Tibial nerve (tissue), 4 donors: ENCODE data around the gene MICALL2. TPM values are rescaled to one million over a fixed set of nuclear protein-coding genes. Genes with fewer than 3 reads are reported as not detected.

Experiments used
- DNase-seq, 2 donors: peaks; one replicate each; pipeline ENCODE4 v3.0.0-alpha.2; 2019; ENCODE audit warnings: low spot score in 2 of 2
- H3K27ac ChIP-seq, 4 donors: fragments of 200-600 bp; sonication (generic) in 3 of 4; one replicate each; pipeline ENCODE4 v1.5.1; 2017 to 2019; ENCODE audit warnings: mild to moderate bottlenecking in 1 of 4
- H3K27me3 ChIP-seq, 2 donors: fragments of 200-600 bp; sonication (generic) in 1 of 2; one replicate each; pipeline versions ENCODE4 v1.5.1 to v1.6.0; 2017 to 2019
- H3K36me3 ChIP-seq, 3 donors: fragments of 200-600 bp; sonication (generic); one replicate each; pipeline ENCODE4 v1.5.1; 2018 to 2019
- H3K4me1 ChIP-seq, 4 donors: fragments of 200-600 bp; sonication (generic) in 3 of 4; one replicate each; pipeline ENCODE4 v1.5.1; 2017 to 2019
- H3K4me3 ChIP-seq, 4 donors: fragments of 200-600 bp; sonication (generic) in 3 of 4; one replicate each; pipeline ENCODE4 v1.5.1; 2017 to 2019; ENCODE audit warnings: mild to moderate bottlenecking in 1 of 4, moderate library complexity in 1 of 4
- H3K9me3 ChIP-seq, 4 donors: fragments of 200-600 bp; sonication (generic) in 3 of 4; one replicate each; pipeline ENCODE4 v1.5.1; 2017 to 2019
- CTCF ChIP-seq, 5 experiments: fragments of 200-600 bp in 3 of 5; fragments of 450-650 bp in 2 of 5; sonication (generic) in 3 of 5; IDR thresholded peaks; one replicate each; pipeline ENCODE4 v1.5.1; 2016 to 2019; ENCODE audit warnings: antibody characterized with exemption in 5 of 5, mild to moderate bottlenecking in 3 of 5, moderate library complexity in 2 of 5
- EP300 ChIP-seq, 2 donors: sonication (generic); formaldehyde crosslinking; IDR thresholded peaks; one replicate each; pipeline ENCODE4 v1.6.1; 2017; ENCODE audit warnings: antibody characterized with exemption in 2 of 2, mild to moderate bottlenecking in 1 of 2
- POLR2A ChIP-seq, 2 donors: fragments of 450-650 bp; IDR thresholded peaks; one replicate each; pipeline ENCODE4 v1.6.1; 2017; ENCODE audit warnings: antibody characterized with exemption in 2 of 2, mild to moderate bottlenecking in 2 of 2, moderate library complexity in 2 of 2
- WGBS, 2 donors: methylation state at CpG; one replicate each; pipeline ENCODE4 v1.1.5; 2018; 5-methylcytosine and 5-hydroxymethylcytosine counted together
- total RNA-seq, 4 donors: library from RNA; depleted of rRNA; stranded (reverse); fragments of >200 nt; gene quantifications; one replicate each; pipeline ENCODE4 v1.1.0, GENCODE V29; 2016

MICALL2 gene
- total RNA-seq, 4 donors from 2014 or later: 67.6 to 153 (median 104) TPM

- Histone ChIP-seq H3K9me3 (no peaks in the 10 kb centered on the region), H3K27me3 (no peaks in the 10 kb centered on the region), H3K4me1 (no peaks in the 10 kb centered on the region), H3K4me3 (no peak overlapping the region), H3K36me3 (peaks cover 0 to 100% (median 11%) of the 10 kb centered on the region in 3 donors), H3K27ac (no peak overlapping the region)
- no peak for DNase-seq
- WGBS, 2 donors: 88 to 90% methylated on average over 31 to 32 of the region's 34 CpGs
- TF ChIP-seq EP300 (IDR thresholded peaks at IDR 0.05) (no peak), POLR2A (IDR thresholded peaks at IDR 0.05) (no peak), CTCF (IDR thresholded peaks at IDR 0.05) (no peak)
Observed at GRCh38 chr7:1495564-1496242, 36.4 kb upstream of the MICALL2 start.

DNA sequence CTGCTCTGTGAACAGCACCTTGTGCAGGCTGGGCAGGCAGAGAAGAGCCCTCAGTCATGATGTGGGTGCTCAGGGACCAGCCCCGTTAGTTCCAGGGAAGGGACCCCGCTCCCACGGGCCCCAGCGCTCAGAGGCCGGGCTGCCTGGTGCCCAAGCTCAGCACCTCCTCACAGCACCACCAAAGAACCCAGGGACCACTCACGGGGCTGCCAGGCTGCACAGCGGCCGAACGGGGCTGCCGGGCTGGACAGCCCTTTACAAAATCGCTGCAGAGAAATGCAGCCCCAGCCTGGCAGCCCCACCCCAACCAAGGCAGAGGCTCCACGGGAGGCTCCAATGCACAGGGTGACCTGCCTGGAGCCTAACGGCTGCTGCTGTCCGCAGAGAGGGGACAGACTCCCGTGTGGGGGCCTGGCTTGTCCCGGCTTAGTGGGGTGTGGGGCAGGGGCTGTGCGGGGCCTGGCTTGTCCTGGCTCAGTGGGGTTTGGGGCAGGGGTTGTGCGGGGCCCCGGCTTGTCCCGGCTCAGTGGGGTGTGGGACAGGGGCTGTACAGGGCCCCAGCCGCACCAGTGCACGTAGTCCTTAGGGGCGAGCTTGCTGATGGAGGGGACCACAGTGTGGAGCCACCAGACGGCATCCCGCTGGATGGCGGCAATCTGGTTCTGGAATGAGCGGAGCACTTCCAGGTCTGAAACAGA is 35.7 kb upstream of the MICALL2 start:
- 87 to 92% methylated on average over 22 to 25 of the region's 27 CpGs for WGBS, 2 donors
- Histone ChIP-seq H3K4me1 (no peaks in the 10 kb centered on the region), H3K36me3 (peaks cover 0 to 100% (median 7%) of the 10 kb centered on the region in 3 donors)

GRCh38 chr7:1494447-1494846 is 35.2 kb upstream of the MICALL2 start:
- no peak overlapping the region for H3K4me3 ChIP-seq
- no peak for DNase-seq
- H3K4me1 ChIP-seq: no peaks in the 10 kb centered on the region
- 86 to 88% methylated on average over 19 to 25 of the region's 25 CpGs for WGBS, 2 donors
- no peak overlapping the region for H3K27ac ChIP-seq
- no peak for TF ChIP-seq EP300 (IDR thresholded peaks at IDR 0.05)
- no peak for TF ChIP-seq CTCF (IDR thresholded peaks at IDR 0.05)
- H3K9me3 ChIP-seq: no peaks in the 10 kb centered on the region
- peaks cover 0 to 100% (median 7%) of the 10 kb centered on the region in 3 donors for H3K36me3 ChIP-seq
- H3K27me3 ChIP-seq: no peaks in the 10 kb centered on the region

More for the DNA sequence above, 35.7 kb upstream of the MICALL2 start:
- no peak for DNase-seq
- no peak overlapping the region for H3K4me3 ChIP-seq
- no peaks in the 10 kb centered on the region for H3K9me3 ChIP-seq
- H3K27me3 ChIP-seq: no peaks in the 10 kb centered on the region
- no peak for TF ChIP-seq EP300 (IDR thresholded peaks at IDR 0.05)
- TF ChIP-seq POLR2A (IDR thresholded peaks at IDR 0.05): no peak
- no peak for TF ChIP-seq CTCF (IDR thresholded peaks at IDR 0.05)
- no peak overlapping the region for H3K27ac ChIP-seq

GRCh38 chr7:1493571-1493970 is 34.3 kb upstream of the MICALL2 start:
- DNase-seq: no peak
- H3K27ac ChIP-seq: no peak overlapping the region
- no peaks in the 10 kb centered on the region for H3K9me3 ChIP-seq
- no peak for TF ChIP-seq EP300 (IDR thresholded peaks at IDR 0.05)
- no peak for TF ChIP-seq CTCF (IDR thresholded peaks at IDR 0.05)
- no peaks in the 10 kb centered on the region for H3K4me1 ChIP-seq
- no peak overlapping the region for H3K4me3 ChIP-seq
- peaks cover 0 to 100% (median 7%) of the 10 kb centered on the region in 3 donors for H3K36me3 ChIP-seq
- WGBS, 2 donors: 89 to 95% methylated on average over 13 to 22 of the region's 26 CpGs
- H3K27me3 ChIP-seq: no peaks in the 10 kb centered on the region

- no peaks in the 10 kb centered on the region for H3K27me3 ChIP-seq
- H3K4me3 ChIP-seq: no peak overlapping the region
- H3K4me1 ChIP-seq: no peaks in the 10 kb centered on the region
- no peaks in the 10 kb centered on the region for H3K9me3 ChIP-seq
- TF ChIP-seq EP300 (IDR thresholded peaks at IDR 0.05): no peak
- TF ChIP-seq POLR2A (IDR thresholded peaks at IDR 0.05): no peak
- no peak for TF ChIP-seq CTCF (IDR thresholded peaks at IDR 0.05)
- peaks cover 0 to 100% (median 7%) of the 10 kb centered on the region in 3 donors for H3K36me3 ChIP-seq
- H3K27ac ChIP-seq: no peak overlapping the region
- no peak for DNase-seq
- WGBS, 2 donors: 92 to 95% methylated on average over 20 of the region's 20 CpGs
Observed at GRCh38 chr7:1493129-1493528, 33.9 kb upstream of the MICALL2 start.
